ENCODE data around the gene CCDC136.

The CCDC136 gene

DNA sequence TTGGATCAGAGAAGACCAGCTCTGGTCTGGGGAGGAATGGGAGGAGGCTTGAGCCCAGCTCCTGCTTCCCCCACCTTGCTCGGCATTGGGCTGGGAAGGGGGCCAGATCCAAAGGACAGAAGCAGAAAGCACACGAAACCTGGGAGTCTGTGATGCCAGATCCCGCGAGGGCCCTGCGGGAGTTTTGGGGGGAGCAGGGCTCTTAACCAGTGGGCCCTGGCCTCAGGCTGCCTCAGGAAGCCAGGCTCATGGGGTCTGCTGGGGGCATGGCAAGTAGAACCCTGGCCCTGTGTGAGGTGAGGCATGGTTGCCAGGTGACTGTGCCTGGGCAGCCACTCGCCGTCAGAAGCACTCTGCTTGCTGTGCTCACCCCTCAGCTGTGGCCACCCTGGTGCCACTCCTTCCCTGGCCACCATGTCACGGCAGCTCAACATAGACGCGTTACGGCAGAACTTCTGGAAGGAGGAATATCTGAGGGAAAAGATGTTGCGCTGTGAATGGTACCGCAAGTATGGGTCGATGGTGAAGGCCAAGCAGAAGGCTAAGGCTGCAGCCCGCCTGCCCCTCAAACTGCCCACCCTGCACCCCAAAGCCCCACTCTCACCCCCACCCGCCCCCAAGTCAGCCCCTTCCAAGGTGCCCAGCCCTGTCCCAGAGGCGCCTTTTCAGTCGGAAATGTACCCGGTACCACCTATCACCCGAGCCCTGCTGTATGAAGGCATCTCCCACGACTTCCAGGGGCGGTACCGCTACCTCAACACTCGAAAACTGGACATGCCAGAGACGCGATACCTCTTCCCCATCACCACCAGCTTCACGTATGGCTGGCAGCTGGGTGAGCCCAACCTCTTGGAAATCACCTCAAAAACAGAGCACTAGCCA is 74.5 kb downstream of the CCDC136 start:
- no peak for DNase-seq

DNA sequence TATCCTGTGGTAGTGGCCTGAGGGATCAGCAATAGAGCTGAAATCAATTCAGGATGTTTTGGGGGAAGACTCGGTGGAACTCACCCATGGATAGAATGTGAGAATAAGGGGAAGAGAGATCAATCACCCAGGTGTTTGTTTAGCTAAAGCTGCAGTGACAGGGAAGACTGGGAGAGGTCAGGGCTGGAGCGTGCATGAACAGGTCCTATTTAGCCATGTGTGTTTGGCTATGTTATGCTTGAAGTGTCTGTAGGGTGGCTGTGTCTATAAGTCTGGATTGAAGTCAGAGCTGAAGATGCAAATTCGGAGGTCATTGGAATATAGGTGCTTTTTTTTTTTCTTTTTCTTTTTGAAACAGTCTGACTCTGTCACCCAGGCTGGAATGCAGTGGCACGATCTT is 75.5 kb downstream of the CCDC136 start:
- no peak for DNase-seq

DNA sequence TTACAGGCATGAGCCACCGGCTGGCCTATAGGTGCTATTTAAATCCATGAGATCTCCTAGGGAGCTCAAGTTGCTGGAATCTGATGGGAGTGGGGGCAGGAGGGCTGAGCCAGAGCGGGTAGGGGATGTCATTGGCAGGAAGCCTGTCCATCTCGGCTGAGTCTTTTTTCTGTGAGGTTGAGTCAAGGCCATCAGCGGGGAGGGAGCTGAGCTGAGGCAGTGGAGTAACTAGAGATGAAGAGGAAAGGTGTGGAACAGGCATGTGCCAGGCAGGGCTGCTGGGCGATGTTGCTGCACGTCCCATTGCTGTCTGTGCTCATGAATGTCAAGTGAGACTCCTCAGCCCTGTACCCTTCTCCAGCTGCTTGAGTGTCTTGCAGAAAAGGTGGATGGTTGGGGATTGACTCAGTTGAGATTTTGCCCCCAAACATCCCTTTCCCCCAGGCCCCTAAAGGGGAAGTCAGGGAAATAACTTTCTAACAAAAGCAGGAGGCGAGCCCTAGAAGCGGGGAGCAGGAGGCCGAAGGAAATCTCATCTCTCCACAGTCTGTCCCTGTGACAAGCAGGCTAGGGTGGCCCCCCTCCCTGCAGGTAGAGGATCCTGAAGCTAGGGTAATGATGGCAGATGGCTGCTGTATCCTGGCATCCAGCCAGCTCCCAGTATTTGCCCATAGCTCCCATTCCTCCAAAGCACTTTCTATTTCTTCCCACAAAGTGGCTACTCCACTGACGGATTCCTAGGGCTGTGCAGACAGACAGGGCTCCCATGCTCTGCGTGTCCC is 76.3 kb downstream of the CCDC136 start:
- DNase-seq, result no peak

GRCh38 chr7:128868624-128869137 is 76.9 kb downstream of the CCDC136 start:
- no peak for DNase-seq

DNA sequence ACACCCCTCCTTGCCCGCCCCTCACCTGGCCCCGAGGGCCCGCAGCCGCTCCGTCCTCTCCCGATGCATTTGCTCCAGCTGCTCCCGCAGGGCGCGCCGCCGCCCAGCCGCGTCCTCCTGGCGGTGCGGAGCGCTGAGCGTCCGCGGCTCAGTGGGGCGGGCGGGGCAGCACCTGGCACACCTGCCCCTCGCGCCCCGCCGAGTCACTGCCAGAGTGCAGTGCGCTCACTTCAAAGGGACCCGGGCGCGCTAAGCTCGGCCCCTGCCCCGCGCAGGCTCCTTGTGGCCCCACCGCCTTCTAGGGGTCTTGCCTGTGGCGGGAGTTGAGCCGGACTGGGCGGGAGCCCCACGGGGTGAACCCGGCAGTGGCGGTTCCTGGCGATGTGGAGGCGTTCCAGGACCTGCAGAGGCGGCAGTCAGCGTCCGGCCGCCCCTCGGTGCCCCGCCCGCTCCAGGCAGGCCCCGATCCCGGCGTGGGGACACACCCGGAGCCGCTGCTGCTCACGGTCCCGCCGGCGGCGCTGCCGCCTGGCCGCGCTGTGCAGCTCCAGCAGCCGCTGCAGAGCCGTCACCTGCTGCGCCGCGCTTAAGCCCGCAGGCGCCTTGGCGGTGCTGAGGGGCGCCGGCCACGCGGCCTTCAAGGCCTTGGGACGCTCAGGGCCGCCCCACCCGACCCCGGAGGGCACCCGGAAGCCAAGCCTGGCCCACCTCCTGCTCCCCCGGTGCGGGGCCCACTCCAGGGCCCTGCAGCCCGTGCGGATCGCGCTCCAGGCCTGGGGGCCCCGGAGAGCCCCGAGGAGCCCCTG is 77.6 kb downstream of the CCDC136 start:
- DNase-seq, result peak; percentile 45 to 52

GRCh38 chr7:128869944-128870285 is 78.1 kb downstream of the CCDC136 start:
- peak; percentile 19 to 33 for DNase-seq

DNA sequence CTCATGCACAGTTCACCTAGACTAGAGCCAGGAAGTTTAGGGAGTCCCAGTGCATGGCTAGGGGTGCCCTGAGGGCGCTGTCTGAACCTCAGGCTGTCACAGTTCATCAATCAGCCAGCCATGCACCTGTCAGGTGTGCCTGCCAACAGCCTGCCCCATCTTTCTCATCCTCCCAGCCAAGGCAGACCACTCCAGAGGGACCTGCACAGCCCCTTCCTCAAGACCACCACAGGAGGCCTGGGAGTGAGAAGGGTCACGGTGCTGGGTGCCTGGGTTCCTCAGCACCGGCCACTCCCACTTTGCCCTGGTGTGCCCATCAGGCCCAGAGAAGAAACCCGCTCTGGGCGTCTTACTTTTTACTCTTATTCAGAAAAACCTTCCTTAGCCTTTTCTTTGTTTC is 79.3 kb downstream of the CCDC136 start:
- DNase-seq, result no peak

All from activated CD4-positive, alpha-beta T cell treated with anti-CD3 and anti-CD28 coated beads, Interleukin-2, amount 50 U/mL, for 48 hours (primary cell).